Measurements from ENCODE around the gene BICDL1. TPM values are rescaled to one million over a fixed set of nuclear protein-coding genes. Genes with fewer than 3 reads are reported as not detected.

The BICDL1 gene
- total and polyA plus RNA-seq, 2 donors (not counting 3 experiments of a cell fraction or from before 2014, with no cell fraction given) = 0.19 TPM; not detected in 1

- no peak overlapping the region for H2AFZ ChIP-seq (ENCODE audit: low read depth, low read length)
- no peaks in the 10 kb centered on the region for H3K9me3 ChIP-seq (replicated peaks; ENCODE audit: control insufficient read depth, insufficient read depth, low read length)
- no peak for DNase-seq (ENCODE audit: low read depth, low spot score)
- intact Hi-C loops (cut with micrococcal nuclease) = no loop called here
- dilution Hi-C loops (cut with MboI; ENCODE audit: extremely low pct_ligation_motif_present, low sequenced_read_pairs) = no loop called here
- no peak overlapping the region for H3K4me3 ChIP-seq (replicated peaks in 1 of 3; ENCODE audit: insufficient read depth in 1 of 3, low read depth in 1 of 3, low read length in 3 of 3)
- H4K20me1 ChIP-seq (replicated peaks; ENCODE audit: control insufficient read depth, extremely low read depth, insufficient read depth, low read length) = no peaks in the 10 kb centered on the region
- H3K4me1 ChIP-seq (ENCODE audit: control insufficient read depth, extremely low read depth, insufficient read depth, low read length) = peaks cover 1% of the 10 kb centered on the region
- no peaks in the 10 kb centered on the region for H3K27me3 ChIP-seq (ENCODE audit: control insufficient read depth in 2 of 2, insufficient read depth in 2 of 2, low read length in 2 of 2)
- no TSS peak for BruUV-seq (replicated peaks)
- ChIA-PET CTCF (interaction anchor here (1.3 kb wide), 1 partner anchor 133 kb away, joined by 3 read pairs; the partner anchor contains the start of gene PXN), POLR2A (no interaction called here)
- no peaks in the 10 kb centered on the region for H3K79me2 ChIP-seq (ENCODE audit: control insufficient read depth, insufficient read depth, low read length)
- no peaks in the 10 kb centered on the region for H3K9me1 ChIP-seq (replicated peaks; ENCODE audit: control insufficient read depth, extremely low read depth, insufficient read depth, low read length)
- FAIRE-seq = no peak
- no peak overlapping the region for H3K9ac ChIP-seq (replicated peaks; ENCODE audit: extremely low read depth, insufficient read depth, low read length)
- TF ChIP-seq CTCF (IDR thresholded peaks at IDR 0.05; ENCODE audit: extremely low read depth in 1 of 2, insufficient read depth in 1 of 2, low read depth in 1 of 2, low read length in 2 of 2) = no peak
- TF ChIP-seq GATA2 (IDR thresholded peaks at IDR 0.05; ENCODE audit: insufficient read depth, insufficient read length, low read depth, low read length) = no peak
- no peak for TF ChIP-seq EZH2 (IDR thresholded peaks at IDR 0.05; ENCODE audit: borderline replicate concordance, low read depth, low read length, severe bottlenecking)
- no peak for TF ChIP-seq MYC (IDR thresholded peaks at IDR 0.05; ENCODE audit: low read depth, low read length)
- no peak for TF ChIP-seq JUN (IDR thresholded peaks at IDR 0.05; ENCODE audit: borderline replicate concordance, insufficient read depth, insufficient read length, low read depth)
- no peak for TF ChIP-seq POLR2AphosphoS5 (IDR thresholded peaks at IDR 0.05; ENCODE audit: insufficient read depth, low read depth, low read length)
- TF ChIP-seq POLR2A (IDR thresholded peaks at IDR 0.05; ENCODE audit: low read depth, low read length) = no peak
- no peak for TF ChIP-seq FOS (IDR thresholded peaks at IDR 0.05; ENCODE audit: borderline replicate concordance, insufficient read depth, low read length)
- no peak for TF ChIP-seq MAX (IDR thresholded peaks at IDR 0.05; ENCODE audit: insufficient read depth, insufficient read length)
- no peak overlapping the region for H3K4me2 ChIP-seq (ENCODE audit: insufficient read depth, low read length)
- H3K36me3 ChIP-seq (ENCODE audit: control insufficient read depth in 2 of 2, extremely low read depth in 1 of 2, insufficient read depth in 2 of 2, low read length in 2 of 2) = peaks cover 27 to 66% of the 10 kb centered on the region in 2 experiments
- no peak overlapping the region for H3K27ac ChIP-seq (ENCODE audit: insufficient read depth, low read depth, low read length)
Observed at GRCh38 chr12:120132863-120133385, 143.9 kb downstream of the BICDL1 start.

Measured in endothelial cell of umbilical vein (primary cell).